ENCODE measurements around the gene PRSS21.

The PRSS21 gene

GRCh38 chr16:2808181-2808580 lies 8.9 kb upstream of the PRSS21 start:
- DNase-seq, result no peak

GRCh38 chr16:2809149-2809760 lies 7.8 kb upstream of the PRSS21 start:
- no peak for DNase-seq

GRCh38 chr16:2810651-2811050 lies 6.4 kb upstream of the PRSS21 start:
- DNase-seq, result no peak

- DNase-seq, result no peak
These were observed 5.2 kb upstream of the PRSS21 start for GRCh38 chr16:2811703-2812471.

- no peak for DNase-seq
These were observed 3.2 kb upstream of the PRSS21 start for GRCh38 chr16:2813771-2814221.

GRCh38 chr16:2814551-2815298 lies 2.3 kb upstream of the PRSS21 start:
- no peak for DNase-seq

- DNase-seq, result no peak
These were observed 1.7 kb upstream of the PRSS21 start for GRCh38 chr16:2815299-2815771.

- DNase-seq, result no peak
These were observed 569 bp downstream of the PRSS21 start for GRCh38 chr16:2817340-2818271.

- no peak for DNase-seq
These were observed 1.3 kb downstream of the PRSS21 start for GRCh38 chr16:2818272-2818876.

GRCh38 chr16:2819179-2819938 lies 2.3 kb downstream of the PRSS21 start:
- DNase-seq, result no peak

- no peak for DNase-seq
These were observed 3.1 kb downstream of the PRSS21 start for GRCh38 chr16:2819939-2820835.

GRCh38 chr16:2820836-2821486 lies 3.9 kb downstream of the PRSS21 start:
- no peak for DNase-seq

- DNase-seq, result no peak
These were observed 4.6 kb downstream of the PRSS21 start for GRCh38 chr16:2821487-2822157.

GRCh38 chr16:2822158-2822495 lies 5.1 kb downstream of the PRSS21 start:
- DNase-seq, result no peak

- DNase-seq, result no peak
These were observed 5.5 kb downstream of the PRSS21 start for GRCh38 chr16:2822496-2822895.

- DNase-seq, result no peak
These were observed 7.6 kb downstream of the PRSS21 start for GRCh38 chr16:2824626-2825025.

- DNase-seq, result no peak
These were observed 8.2 kb downstream of the PRSS21 start for GRCh38 chr16:2825049-2825742.

GRCh38 chr16:2825906-2826305 lies 8.9 kb downstream of the PRSS21 start:
- no peak for DNase-seq
